ENCODE results near the gene SH3RF2.
"Not testable (repeated sequence)": the region's sequence is repeated elsewhere in the genome, so short reads cannot be mapped to it uniquely, and the experiment has no call there.

SH3RF2 gene

GRCh38 chr5:145939540-145940065 lies 3.2 kb downstream of the SH3RF2 start:
- no peak overlapping the region for H3K27ac Mint-ChIP-seq
- H3K27me3 Mint-ChIP-seq = peaks cover 25% of the 10 kb centered on the region
- H3K4me3 Mint-ChIP-seq = no peak overlapping the region
- no peaks in the 10 kb centered on the region for H3K36me3 Mint-ChIP-seq
- peaks cover 9% of the 10 kb centered on the region for H3K4me1 Mint-ChIP-seq
- ATAC-seq = no peak
- no peaks in the 10 kb centered on the region for H3K9me3 Mint-ChIP-seq

- H3K4me1 Mint-ChIP-seq = peaks cover 9% of the 10 kb centered on the region
- ATAC-seq = no peak
- no peak overlapping the region for H3K27ac Mint-ChIP-seq
- peaks cover 12% of the 10 kb centered on the region for H3K27me3 Mint-ChIP-seq
- H3K36me3 Mint-ChIP-seq = no peaks in the 10 kb centered on the region
- no peak overlapping the region for H3K4me3 Mint-ChIP-seq
- H3K9me3 Mint-ChIP-seq = no peaks in the 10 kb centered on the region
Observed at GRCh38 chr5:145941096-145941447, 4.7 kb downstream of the SH3RF2 start.

GRCh38 chr5:145941448-145942130 lies 5.2 kb downstream of the SH3RF2 start:
- no peak overlapping the region for H3K27ac Mint-ChIP-seq
- no peak overlapping the region for H3K4me3 Mint-ChIP-seq
- H3K4me1 Mint-ChIP-seq = peaks cover 4% of the 10 kb centered on the region
- ATAC-seq = no peak
- no peaks in the 10 kb centered on the region for H3K36me3 Mint-ChIP-seq
- no peaks in the 10 kb centered on the region for H3K9me3 Mint-ChIP-seq
- peaks cover 7% of the 10 kb centered on the region for H3K27me3 Mint-ChIP-seq

- no peak for ATAC-seq
- Mint-ChIP-seq H3K27ac (no peak overlapping the region), H3K4me3 (no peak overlapping the region), H3K27me3 (peaks cover 1% of the 10 kb centered on the region), H3K4me1 (no peaks in the 10 kb centered on the region), H3K36me3 (no peaks in the 10 kb centered on the region), H3K9me3 (no peaks in the 10 kb centered on the region)
Observed at GRCh38 chr5:145942201-145942600, 5.8 kb downstream of the SH3RF2 start.

- ATAC-seq = no peak
- Mint-ChIP-seq H3K36me3 (no peaks in the 10 kb centered on the region), H3K27me3 (no peaks in the 10 kb centered on the region), H3K4me3 (no peak overlapping the region), H3K9me3 (no peaks in the 10 kb centered on the region), H3K4me1 (no peaks in the 10 kb centered on the region), H3K27ac (no peak overlapping the region)
Observed at GRCh38 chr5:145942749-145943148, 6.4 kb downstream of the SH3RF2 start.

GRCh38 chr5:145943674-145944121 lies 7.3 kb downstream of the SH3RF2 start:
- Mint-ChIP-seq H3K36me3 (no peaks in the 10 kb centered on the region), H3K27me3 (no peaks in the 10 kb centered on the region), H3K9me3 (no peaks in the 10 kb centered on the region), H3K27ac (no peak overlapping the region), H3K4me3 (no peak overlapping the region), H3K4me1 (no peaks in the 10 kb centered on the region)
- ATAC-seq = no peak

- H3K27ac Mint-ChIP-seq = no peak overlapping the region
- no peaks in the 10 kb centered on the region for H3K4me1 Mint-ChIP-seq
- H3K4me3 Mint-ChIP-seq = no peak overlapping the region
- H3K36me3 Mint-ChIP-seq = no peaks in the 10 kb centered on the region
- ATAC-seq = no peak
- no peaks in the 10 kb centered on the region for H3K9me3 Mint-ChIP-seq
- no peaks in the 10 kb centered on the region for H3K27me3 Mint-ChIP-seq
Observed at GRCh38 chr5:145944328-145944727, 8.0 kb downstream of the SH3RF2 start.

GRCh38 chr5:145945620-145946111 lies 9.3 kb downstream of the SH3RF2 start:
- Mint-ChIP-seq H3K27ac (no peak overlapping the region), H3K4me1 (no peaks in the 10 kb centered on the region)

GRCh38 chr5:145946112-145946861 lies 9.9 kb downstream of the SH3RF2 start:
- Mint-ChIP-seq H3K27me3 (no peaks in the 10 kb centered on the region), H3K27ac (no peak overlapping the region), H3K36me3 (no peaks in the 10 kb centered on the region), H3K4me1 (no peaks in the 10 kb centered on the region), H3K9me3 (no peaks in the 10 kb centered on the region), H3K4me3 (no peak overlapping the region)
- ATAC-seq = no peak

More at GRCh38 chr5:145945620-145946111, 9.3 kb downstream of the SH3RF2 start:
- ATAC-seq = no peak
- Mint-ChIP-seq H3K36me3 (no peaks in the 10 kb centered on the region), H3K4me3 (no peak overlapping the region), H3K9me3 (no peaks in the 10 kb centered on the region), H3K27me3 (no peaks in the 10 kb centered on the region)

GRCh38 chr5:145947581-145947980 lies 11.2 kb downstream of the SH3RF2 start:
- no peak for ATAC-seq
- H3K27me3 Mint-ChIP-seq = no peaks in the 10 kb centered on the region
- no peak overlapping the region for H3K27ac Mint-ChIP-seq
- H3K4me3 Mint-ChIP-seq = no peak overlapping the region
- H3K36me3 Mint-ChIP-seq = no peaks in the 10 kb centered on the region
- no peaks in the 10 kb centered on the region for H3K9me3 Mint-ChIP-seq
- H3K4me1 Mint-ChIP-seq = no peaks in the 10 kb centered on the region

- Mint-ChIP-seq H3K9me3 (no peaks in the 10 kb centered on the region), H3K27me3 (peaks cover 4% of the 10 kb centered on the region), H3K36me3 (no peaks in the 10 kb centered on the region), H3K4me1 (no peaks in the 10 kb centered on the region), H3K4me3 (no peak overlapping the region), H3K27ac (no peak overlapping the region)
- ATAC-seq = no peak
Observed at GRCh38 chr5:145948047-145948446, 11.7 kb downstream of the SH3RF2 start.

- no peaks in the 10 kb centered on the region for H3K4me1 Mint-ChIP-seq
- H3K9me3 Mint-ChIP-seq = no peaks in the 10 kb centered on the region
- H3K36me3 Mint-ChIP-seq = no peaks in the 10 kb centered on the region
- H3K4me3 Mint-ChIP-seq = no peak overlapping the region
- H3K27me3 Mint-ChIP-seq = peaks cover 13% of the 10 kb centered on the region
- no peak for ATAC-seq
- H3K27ac Mint-ChIP-seq = no peak overlapping the region
Observed at GRCh38 chr5:145948921-145949320, 12.5 kb downstream of the SH3RF2 start.

- Mint-ChIP-seq H3K9me3 (no peaks in the 10 kb centered on the region), H3K27ac (no peak overlapping the region), H3K4me1 (no peaks in the 10 kb centered on the region), H3K4me3 (no peak overlapping the region), H3K36me3 (no peaks in the 10 kb centered on the region), H3K27me3 (peaks cover 14% of the 10 kb centered on the region)
- no peak for ATAC-seq
Observed at GRCh38 chr5:145949474-145949873, 13.1 kb downstream of the SH3RF2 start.

GRCh38 chr5:145951071-145951470 lies 14.7 kb downstream of the SH3RF2 start:
- Mint-ChIP-seq H3K4me1 (no peaks in the 10 kb centered on the region), H3K9me3 (no peaks in the 10 kb centered on the region), H3K27ac (no peak overlapping the region), H3K4me3 (no peak overlapping the region), H3K36me3 (no peaks in the 10 kb centered on the region), H3K27me3 (peaks cover 26% of the 10 kb centered on the region)
- ATAC-seq = no peak

- no peak overlapping the region for H3K4me3 Mint-ChIP-seq
- H3K36me3 Mint-ChIP-seq = no peaks in the 10 kb centered on the region
- H3K27me3 Mint-ChIP-seq = peaks cover 33% of the 10 kb centered on the region
- H3K27ac Mint-ChIP-seq = no peak overlapping the region
- H3K4me1 Mint-ChIP-seq = no peaks in the 10 kb centered on the region
- ATAC-seq = no peak
- no peaks in the 10 kb centered on the region for H3K9me3 Mint-ChIP-seq
Observed at GRCh38 chr5:145953202-145953601, 16.8 kb downstream of the SH3RF2 start.

- H3K9me3 Mint-ChIP-seq, H3K36me3 Mint-ChIP-seq: not testable (repeated sequence)
Observed at GRCh38 chr5:145954140-145954539, 17.8 kb downstream of the SH3RF2 start.

More at GRCh38 chr5:145954140-145954539, 17.8 kb downstream of the SH3RF2 start:
- not testable (repeated sequence) for H3K4me1 Mint-ChIP-seq, H3K4me3 Mint-ChIP-seq, ATAC-seq, H3K27ac Mint-ChIP-seq
- H3K27me3 Mint-ChIP-seq = peaks cover 33% of the 10 kb centered on the region

Data from stimulated activated memory B cell treated with anti-CD40 and anti-IgM and Interleukin-4, amounts not matched to agents 10 μg/mL and 1 μg/mL and 100 μg/mL, for 72 hours (primary cell).